GM21390 (cell line): Measurements from ENCODE around the gene CACNA2D3.

ENCODE experiments used
- ATAC-seq: cut with Tn5 transposase; IDR thresholded peaks from one replicate; pipeline ENCODE4 v1.9.1; 2021; ENCODE audit not compliant: unreplicated experiment

CACNA2D3 gene

GRCh38 chr3:54518011-54518675, 395.8 kb downstream of the CACNA2D3 start:
- no peak for ATAC-seq

GRCh38 chr3:54519493-54519892, 397.1 kb downstream of the CACNA2D3 start:
- no peak for ATAC-seq

- ATAC-seq: no peak
Observed at GRCh38 chr3:54520060-54520459, 397.7 kb downstream of the CACNA2D3 start.

GRCh38 chr3:54527521-54527920, 405.2 kb downstream of the CACNA2D3 start:
- no peak for ATAC-seq

- ATAC-seq: no peak
Observed at GRCh38 chr3:54527953-54528352, 405.6 kb downstream of the CACNA2D3 start.

GRCh38 chr3:54528668-54529067, 406.3 kb downstream of the CACNA2D3 start:
- no peak for ATAC-seq

GRCh38 chr3:54530091-54530490, 407.7 kb downstream of the CACNA2D3 start:
- ATAC-seq: no peak

GRCh38 chr3:54530944-54531343, 408.6 kb downstream of the CACNA2D3 start:
- ATAC-seq: no peak

- no peak for ATAC-seq
Observed at GRCh38 chr3:54531741-54532140, 409.4 kb downstream of the CACNA2D3 start.

- no peak for ATAC-seq
Observed at GRCh38 chr3:54533856-54534255, 411.5 kb downstream of the CACNA2D3 start.

- no peak for ATAC-seq
Observed at GRCh38 chr3:54535619-54536018, 413.3 kb downstream of the CACNA2D3 start.

- ATAC-seq: no peak
Observed at GRCh38 chr3:54536450-54536849, 414.1 kb downstream of the CACNA2D3 start.

- ATAC-seq: no peak
Observed at GRCh38 chr3:54537506-54537905, 415.2 kb downstream of the CACNA2D3 start.

GRCh38 chr3:54538346-54538745, 416.0 kb downstream of the CACNA2D3 start:
- no peak for ATAC-seq

- no peak for ATAC-seq
Observed at GRCh38 chr3:54541369-54541768, 419.0 kb downstream of the CACNA2D3 start.

GRCh38 chr3:54543446-54543845, 421.1 kb downstream of the CACNA2D3 start:
- no peak for ATAC-seq

GRCh38 chr3:54547051-54547450, 424.7 kb downstream of the CACNA2D3 start:
- ATAC-seq: no peak

- ATAC-seq: no peak
Observed at GRCh38 chr3:54547846-54548245, 425.5 kb downstream of the CACNA2D3 start.

GRCh38 chr3:54549607-54550220, 427.4 kb downstream of the CACNA2D3 start:
- ATAC-seq: no peak

GRCh38 chr3:54550221-54550977, 428.0 kb downstream of the CACNA2D3 start:
- no peak for ATAC-seq

GRCh38 chr3:54556630-54557029, 434.3 kb downstream of the CACNA2D3 start:
- ATAC-seq: no peak
